HG03520 (cell line): ENCODE measurements around the gene CNTN5.

ENCODE experiments used
- ATAC-seq: cut with Tn5 transposase; IDR thresholded peaks from one replicate; pipeline ENCODE4 v1.9.1; 2021; ENCODE audit warnings: mild to moderate bottlenecking, moderate library complexity; ENCODE audit not compliant: unreplicated experiment

CNTN5 gene

DNA sequence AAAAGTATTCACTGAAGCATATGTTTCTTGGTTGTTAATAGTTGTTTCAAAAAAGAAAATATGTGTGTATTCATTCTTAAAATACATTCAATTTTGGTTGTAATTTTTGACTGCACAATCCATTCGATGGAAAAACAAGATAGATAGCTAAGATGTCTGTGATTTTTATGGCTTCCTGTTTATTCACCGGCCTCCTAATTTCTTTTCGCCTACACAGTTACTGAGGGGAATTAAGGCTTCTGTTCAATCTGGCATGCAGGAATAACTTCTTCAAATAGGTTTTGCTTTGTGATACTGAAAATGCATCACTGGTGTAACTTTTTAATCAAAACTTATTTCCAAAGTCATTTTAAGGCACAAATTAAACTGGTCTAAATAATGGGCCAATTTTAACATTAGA lies 1375.5 kb downstream of the CNTN5 start:
- no peak for ATAC-seq

DNA sequence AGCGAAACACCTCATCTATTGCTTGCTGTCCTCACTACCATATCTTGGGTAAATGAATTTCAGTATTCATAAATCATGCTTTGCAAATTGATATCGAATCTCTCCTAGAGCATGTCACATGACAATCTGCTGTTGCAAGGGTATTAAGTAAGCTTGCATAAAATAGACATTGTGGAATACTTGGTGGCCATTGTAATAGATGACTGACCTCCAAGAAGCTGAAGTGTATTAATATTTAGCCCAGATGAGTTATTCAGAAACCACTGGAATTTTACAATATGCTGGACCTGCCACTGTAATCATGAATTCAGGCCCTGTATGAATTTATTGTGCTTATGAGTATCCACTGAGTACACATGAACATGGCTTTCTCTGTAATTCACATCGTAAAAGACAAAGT lies 1376.7 kb downstream of the CNTN5 start:
- no peak for ATAC-seq

DNA sequence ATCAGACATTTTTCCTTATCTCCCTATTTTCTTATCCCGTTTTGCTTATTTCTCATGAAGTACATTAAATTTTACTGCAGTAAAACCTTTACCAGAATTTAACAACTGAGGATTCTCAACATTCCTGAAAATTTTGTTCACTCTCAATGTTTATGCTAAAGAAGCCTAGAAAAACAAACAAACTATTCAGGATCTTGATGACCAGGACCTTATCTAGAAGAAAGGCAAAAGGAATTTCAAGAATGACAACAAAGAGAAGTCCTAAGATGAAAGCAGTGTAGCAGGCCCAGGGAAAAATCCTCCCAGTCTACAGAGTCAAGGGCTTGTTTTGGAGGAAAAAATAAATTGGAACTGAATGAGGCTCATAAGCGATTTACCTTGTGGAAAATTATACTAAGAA lies 1383.1 kb downstream of the CNTN5 start:
- no peak for ATAC-seq

DNA sequence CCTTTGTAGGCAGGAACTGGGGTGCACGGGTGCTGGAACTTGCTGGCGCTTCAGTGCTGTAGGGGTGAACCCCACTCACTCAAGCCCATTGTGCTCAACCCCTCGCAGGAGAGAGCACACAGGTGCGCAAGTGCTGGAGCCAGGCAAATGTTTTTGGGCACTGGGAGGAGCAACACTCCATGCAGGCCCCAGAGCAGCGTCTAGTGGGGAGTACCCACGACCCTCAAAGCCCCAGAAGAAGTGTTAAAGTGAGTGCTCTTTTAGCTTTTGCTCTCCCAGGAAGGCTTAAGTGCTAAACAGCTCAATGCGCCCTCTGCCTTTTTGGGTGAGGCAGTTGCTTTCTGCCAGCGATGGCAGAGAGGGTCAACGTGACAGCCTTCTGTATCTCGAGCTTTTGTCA lies 1384.2 kb downstream of the CNTN5 start:
- ATAC-seq: no peak
